Stimulated activated CD4-positive, alpha-beta T cell treated with anti-CD3 and anti-CD28 coated beads, Interleukin-1b, Interleukin-23, amount 100 ng/mL, for 24 hours (primary cell): Measurements from ENCODE around the gene GP1BB.
"Not testable (repeated sequence)": the region's sequence is repeated elsewhere in the genome, so short reads cannot be mapped to it uniquely, and the experiment has no call there.

Experiments used
- DNase-seq, 4 experiments: peaks; one replicate each; pipeline ENCODE4 v3.0.0-alpha.2; 2020; ENCODE audit warnings: low read depth in 4 of 4, low spot score in 1 of 4

The GP1BB gene

DNA sequence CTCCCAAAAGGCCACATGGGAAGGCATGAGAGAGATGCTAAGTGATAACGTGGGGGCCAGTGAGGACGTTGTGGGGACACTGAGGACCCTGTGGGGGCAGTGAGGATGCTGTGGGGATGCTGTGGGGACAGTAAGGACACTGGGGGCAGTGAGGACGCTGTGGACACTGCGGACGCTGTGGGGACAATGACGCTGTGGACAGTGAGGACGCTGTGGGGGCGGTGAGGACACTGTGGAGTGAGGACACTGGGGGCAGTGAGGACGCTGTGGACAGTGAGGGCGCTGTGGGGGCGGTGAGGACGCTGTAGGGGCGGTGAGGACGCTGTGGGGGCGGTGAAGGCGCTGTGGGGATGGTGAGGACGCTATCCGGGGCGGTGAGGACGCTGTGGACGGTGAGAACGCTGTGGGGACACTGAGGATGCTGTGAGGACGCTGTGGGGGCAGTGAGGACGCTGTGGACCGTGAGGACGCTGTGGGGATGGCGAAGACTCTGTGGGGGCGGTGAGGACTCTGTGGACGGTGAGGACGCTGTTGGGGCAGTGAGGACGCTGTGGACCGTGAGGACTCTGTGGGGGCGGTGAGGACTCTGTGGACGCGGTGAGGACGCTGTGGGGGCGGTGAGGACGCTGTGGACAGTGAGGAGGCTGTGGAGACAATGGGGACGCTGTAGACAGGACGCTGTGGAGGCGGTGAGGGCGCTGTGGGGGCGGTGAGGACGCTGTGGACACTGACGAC is 1.8 kb downstream of the GP1BB start:
- DNase-seq: no peak

GRCh38 chr22:19726064-19726788 is 2.9 kb downstream of the GP1BB start:
- not testable (repeated sequence) for DNase-seq

- DNase-seq: no peak
Measured at GRCh38 chr22:19727310-19728150, 4.2 kb downstream of the GP1BB start.

DNA sequence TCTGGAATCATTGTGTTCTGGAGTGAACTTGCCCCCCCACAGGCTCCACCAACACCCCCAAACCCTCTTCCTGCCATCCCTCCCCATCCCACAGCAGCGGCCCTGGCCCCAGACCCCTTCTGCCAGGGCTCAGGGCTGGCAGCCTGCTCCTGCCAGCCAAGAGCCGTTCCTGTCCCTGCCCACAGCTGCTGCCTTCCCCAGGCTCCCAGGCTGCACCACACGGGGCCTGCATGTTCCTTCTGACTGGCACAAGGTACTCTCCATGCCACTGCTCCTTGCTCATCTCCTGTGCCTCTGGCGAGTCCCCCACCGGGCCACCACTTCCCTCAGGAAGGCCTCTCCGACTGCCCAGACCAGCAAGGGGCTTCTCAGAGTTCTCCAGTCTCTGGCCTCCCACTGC is 4.9 kb downstream of the GP1BB start:
- DNase-seq: no peak

GRCh38 chr22:19728836-19729235 is 5.5 kb downstream of the GP1BB start:
- DNase-seq: no peak

DNA sequence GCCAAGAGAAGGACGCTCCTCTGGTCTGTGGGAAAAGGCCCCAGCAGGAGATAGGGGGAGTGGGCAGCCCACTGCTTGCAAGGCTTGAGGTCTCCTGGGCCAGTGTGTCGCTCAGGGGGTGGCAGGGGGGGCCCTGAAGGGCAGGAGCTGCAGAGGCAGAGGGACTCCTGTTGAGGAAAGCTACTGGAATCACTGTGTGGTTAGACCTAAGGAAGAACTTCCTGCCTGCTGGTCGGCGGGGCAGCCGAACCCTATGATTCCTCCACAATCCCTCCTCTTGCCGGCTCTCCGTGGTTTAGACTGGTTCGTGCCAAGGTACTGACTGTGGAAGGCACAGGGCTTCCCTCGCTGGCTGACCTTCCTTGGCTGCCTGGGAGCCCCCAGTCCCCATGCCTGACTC is 6.2 kb downstream of the GP1BB start:
- DNase-seq: no peak

DNA sequence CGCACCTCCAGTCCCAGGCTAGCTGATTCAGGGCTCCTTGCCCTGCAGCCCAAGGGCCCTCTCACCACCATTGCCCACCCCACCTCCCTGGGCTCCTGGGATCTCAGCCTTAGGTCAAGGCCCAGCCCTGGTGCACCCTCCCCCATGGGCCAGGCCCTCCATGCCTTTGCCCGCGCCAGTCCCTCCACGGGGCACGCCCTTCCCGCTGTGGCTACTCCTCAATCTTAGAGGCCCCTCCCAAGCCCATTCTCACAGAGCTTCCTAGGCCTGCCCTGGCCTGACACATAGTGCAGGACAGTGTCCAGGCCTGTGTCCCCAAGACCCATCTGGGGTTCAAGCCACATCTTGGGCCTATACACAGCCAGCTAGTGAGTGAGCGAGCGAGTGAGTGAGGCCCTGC is 6.9 kb downstream of the GP1BB start:
- DNase-seq: no peak

DNA sequence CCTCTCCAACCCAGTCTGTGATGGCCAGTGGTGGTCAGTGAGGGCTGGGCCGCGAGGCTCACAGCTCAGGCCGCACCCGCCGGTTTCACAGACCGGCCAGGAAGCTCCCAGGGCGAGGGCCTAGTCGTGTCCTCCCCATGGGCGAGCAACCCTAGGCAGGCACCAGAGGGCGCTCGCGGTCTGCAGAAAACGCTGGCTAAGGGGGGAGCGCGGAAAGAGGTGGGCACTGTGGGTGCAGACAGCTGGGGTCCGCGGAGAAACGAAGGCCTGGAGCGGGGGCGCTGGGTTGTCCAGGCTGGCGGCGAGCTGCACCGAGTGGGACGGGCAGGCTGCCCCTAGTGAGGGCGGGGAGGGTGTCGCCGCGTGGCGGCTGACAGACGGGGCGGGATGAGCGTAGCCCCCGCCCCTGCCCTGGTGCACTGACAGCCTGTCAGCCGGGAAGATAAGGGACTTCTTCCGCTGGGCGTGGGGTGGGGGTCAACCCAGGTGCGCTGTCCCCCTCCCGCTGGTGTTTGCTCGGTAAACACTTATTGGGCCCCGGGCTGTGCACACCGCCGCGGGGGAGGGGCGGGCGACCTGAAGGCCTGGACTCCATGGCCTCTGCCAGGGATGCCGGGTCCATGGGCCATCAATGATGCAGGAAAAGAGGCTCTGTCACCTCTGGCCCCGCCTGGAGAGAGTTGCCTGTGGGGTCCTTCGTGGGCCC is 7.5 kb downstream of the GP1BB start:
- peak; percentile 73 to 81 (median 79) for DNase-seq

DNA sequence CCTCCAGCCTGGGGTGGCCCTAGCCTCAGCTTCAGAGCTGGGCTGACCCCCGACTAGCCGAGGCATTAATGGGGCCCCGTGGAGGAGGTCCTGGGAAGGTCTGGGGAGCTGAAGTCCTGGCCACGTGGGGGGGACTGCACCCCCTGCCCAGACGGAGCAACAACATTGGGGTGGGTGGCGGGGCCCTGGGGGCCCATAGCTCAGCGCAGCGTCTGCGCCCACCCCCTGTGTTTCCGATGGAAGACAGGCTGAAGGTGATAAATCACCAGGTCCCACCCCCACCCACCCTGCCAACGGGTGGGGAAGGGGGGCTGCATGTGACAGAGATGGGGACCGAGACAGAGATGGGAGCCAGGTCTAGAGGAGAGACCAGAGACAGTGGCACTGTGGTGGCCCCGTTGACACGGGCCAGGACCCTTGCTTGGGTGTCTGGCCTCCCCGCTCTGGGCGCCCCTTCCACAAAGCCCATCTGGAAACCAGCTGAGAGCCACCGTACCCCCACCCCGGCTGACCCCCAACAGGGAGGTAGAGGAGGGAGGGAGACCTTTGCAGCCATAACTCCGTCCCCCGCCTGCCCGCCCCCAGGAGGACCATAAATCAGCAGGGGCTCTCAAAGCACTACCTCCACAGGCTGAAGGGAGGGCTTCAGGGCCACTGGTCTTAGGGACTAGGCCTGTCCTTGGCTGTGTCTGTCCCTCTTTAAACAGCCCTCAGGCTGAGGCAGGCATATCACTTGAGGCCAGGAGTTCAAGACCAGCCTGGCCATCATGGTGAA is 8.2 kb downstream of the GP1BB start:
- no peak for DNase-seq

DNA sequence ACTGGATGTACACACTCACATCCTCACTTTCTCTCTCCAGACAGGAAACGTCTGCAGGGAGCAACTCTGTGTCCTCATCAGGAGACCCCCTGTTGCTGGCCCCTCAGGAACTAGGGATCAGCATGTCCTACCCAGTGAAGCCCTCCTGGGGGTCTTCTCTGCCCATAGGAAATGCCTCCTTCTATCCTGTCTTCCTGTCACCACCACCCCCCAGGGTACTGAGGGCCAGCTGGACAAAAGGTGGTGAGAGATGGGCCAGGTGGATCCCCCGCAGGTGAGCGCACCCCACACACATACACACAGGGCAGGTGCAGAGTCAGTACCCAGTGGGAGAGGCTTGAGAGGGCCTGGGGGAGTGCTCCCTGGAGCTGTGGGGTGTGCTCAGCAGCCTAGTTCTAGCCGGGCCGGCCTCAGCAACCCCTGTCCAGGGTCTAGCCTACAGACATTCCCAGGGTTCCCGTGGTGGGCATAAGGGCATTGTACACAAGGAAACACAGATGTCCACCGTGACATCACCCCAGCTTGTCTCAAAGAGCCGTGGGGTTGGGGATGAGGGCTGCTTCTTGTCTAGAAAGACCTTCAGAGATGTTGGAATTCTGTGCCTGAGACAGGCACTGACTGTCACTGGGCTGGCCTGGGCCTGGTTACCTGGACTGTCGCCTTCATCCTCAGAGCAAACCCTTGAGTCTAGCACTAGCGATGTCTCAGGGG is 9.2 kb downstream of the GP1BB start:
- DNase-seq: no peak

- DNase-seq: no peak
Measured at GRCh38 chr22:19733755-19734154, 10.4 kb downstream of the GP1BB start.

GRCh38 chr22:19734163-19734562 is 10.8 kb downstream of the GP1BB start:
- no peak for DNase-seq

DNA sequence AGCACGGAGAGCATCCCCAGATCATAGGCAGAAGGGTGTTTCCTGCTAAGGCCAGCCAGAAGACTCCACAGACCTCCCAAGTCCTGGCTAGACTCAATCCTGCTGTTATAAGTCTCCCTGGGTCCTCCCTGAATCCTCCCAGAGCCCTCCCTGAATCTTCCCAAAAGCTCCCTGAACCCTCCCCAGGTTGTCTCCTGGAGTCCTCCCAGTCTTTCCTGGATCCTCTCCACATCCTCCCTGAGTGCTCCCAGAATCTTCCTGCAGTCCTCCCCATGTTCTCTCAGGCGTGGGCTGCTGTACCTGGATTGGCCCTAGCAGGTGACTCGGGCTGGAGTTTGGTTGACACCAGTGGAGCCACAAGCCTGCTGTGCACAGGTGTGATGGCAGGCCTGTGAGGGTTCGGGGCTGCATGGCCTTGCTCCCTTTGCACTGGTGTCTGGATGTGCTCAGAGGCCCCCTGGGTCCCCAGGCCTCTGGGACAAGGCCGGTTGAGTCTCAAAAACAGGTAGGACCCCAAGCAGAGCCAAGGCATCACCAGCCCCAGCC is 11.6 kb downstream of the GP1BB start:
- no peak for DNase-seq

DNA sequence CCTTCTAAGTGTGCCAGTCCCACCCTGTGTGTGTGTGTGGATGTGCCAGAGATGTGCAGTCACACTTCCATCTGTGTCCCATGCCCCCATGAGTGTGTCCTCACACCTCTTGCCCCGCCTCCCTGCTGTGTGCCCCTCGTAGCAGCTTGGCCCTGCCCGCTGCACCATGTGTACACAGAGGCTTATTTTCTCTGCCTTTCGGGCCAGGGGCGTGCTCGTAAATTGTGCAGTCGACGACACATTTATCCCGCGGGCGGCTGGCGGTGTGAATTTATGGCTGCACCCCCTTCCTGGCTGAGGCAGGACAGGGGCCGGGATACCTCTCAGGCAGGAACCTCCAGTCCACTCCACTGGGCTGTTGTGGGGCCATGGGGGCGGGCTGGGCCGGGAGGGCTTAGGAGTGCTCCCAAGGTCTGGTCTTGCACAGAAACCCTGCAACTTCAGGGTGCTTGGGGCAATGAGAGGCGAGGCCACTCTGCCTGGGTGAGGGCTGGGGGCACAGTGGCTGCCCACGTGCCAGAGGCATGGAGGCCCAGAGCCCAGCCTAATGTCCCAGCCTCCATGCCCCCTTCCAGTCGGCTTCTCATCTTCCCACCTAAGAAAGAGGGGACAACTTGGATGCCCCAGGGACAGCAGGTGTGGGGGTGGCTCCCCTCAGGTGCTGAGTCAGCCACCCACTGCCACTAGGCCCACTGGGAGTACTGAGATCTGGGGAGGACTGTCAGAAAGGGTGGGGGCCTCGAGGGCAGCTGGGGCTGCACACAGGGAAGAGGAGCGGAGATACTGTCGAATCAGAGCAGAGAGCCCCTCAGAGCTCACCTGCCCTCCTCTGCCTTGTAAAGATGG is 12.5 kb downstream of the GP1BB start:
- DNase-seq: no peak

DNA sequence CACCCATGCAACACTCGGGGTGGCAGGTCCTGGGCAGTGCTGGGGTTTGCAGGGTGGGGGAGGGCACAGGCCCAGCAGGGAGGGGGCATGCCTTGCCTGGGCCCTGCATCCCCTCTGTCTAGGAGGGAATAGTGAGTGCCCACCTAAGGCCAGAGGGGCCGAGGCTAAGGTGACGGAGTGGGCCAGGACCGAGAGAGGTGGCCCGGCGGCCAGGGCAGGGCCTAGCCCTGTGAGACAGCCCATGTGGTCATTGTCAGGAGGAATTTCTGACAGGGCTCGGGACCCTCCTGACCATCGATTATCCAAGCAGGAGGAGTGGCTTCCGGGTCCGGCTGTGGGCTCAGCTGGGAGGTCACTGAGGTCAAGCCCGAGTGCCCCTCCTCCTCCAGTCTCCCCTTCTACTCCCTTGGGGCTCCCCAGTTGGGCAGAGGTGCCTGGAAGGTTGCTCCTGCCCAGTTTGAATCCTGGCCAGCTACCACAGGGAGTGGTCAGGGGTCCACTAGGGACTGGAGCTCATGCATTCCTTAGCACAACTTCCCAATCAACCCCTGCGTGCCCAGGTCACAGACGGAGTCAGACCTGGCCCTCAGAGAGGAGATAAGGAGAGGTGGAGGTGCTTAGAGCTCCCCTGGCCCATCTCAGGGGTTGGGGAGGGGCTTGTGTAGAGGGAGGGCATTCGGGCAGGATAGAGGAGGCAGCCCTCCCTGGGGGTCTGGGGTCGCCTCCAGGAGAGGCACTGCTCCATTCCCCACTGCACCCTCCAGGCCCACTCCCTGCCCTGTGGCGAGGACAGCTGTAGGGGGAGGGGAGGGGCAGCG is 14.7 kb downstream of the GP1BB start:
- DNase-seq: no peak

DNA sequence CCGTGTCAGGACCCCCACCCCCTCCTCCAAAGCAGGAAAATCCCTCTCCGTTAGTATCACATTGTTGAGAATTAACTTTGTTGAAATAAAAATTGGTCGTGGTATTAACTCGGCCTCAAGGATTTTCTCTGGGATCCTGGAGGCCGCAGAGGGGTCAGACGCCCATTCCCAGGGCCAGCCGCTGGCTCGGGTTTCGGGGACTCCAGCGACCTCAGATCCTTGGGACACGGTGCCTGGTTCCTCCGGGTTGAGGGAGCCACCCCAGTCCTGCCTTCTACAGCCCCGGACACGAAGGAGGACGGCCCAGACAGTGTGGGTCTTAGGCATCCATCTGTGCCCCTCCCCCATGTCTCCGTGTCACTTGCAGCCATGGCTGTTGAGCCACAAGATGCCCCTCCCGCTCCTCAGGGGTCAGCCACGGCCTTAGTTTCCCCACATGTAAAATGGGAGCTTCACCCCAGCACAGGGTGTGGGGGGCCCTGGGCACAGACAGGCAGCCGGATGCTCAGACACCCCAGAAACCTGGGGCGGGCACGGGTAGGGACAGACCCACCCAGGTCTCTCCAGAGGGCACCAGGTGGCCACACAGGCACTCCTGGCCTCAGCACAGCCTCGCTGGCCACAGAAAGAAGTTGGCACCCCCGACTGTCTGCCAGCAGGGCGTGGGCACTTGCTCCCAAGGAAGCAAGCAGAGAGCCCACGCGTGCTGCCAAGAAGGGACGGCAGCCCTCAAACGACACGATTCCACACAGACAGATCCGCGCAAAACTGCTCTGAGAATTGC is 15.5 kb downstream of the GP1BB start:
- no peak for DNase-seq

- no peak for DNase-seq
Measured at GRCh38 chr22:19739448-19739895, 16.1 kb downstream of the GP1BB start.
